HG03060 (cell line): Measurements from ENCODE around the gene KLHL29.

Experiments used
- ATAC-seq: cut with Tn5 transposase; IDR thresholded peaks from one replicate; pipeline ENCODE4 v1.9.1; 2021; ENCODE audit warnings: low read depth, moderate number of reproducible peaks; ENCODE audit not compliant: unreplicated experiment

The KLHL29 gene

GRCh38 chr2:23562143-23562542 lies 177.2 kb downstream of the KLHL29 start:
- ATAC-seq, result no peak

- no peak for ATAC-seq
Observed at GRCh38 chr2:23563151-23563550, 178.2 kb downstream of the KLHL29 start.

GRCh38 chr2:23563673-23564614 lies 179.0 kb downstream of the KLHL29 start:
- no peak for ATAC-seq

GRCh38 chr2:23564615-23564960 lies 179.6 kb downstream of the KLHL29 start:
- no peak for ATAC-seq

- ATAC-seq, result no peak
Observed at GRCh38 chr2:23565374-23565773, 180.4 kb downstream of the KLHL29 start.

GRCh38 chr2:23565814-23566213 lies 180.8 kb downstream of the KLHL29 start:
- no peak for ATAC-seq

GRCh38 chr2:23566241-23567142 lies 181.5 kb downstream of the KLHL29 start:
- no peak for ATAC-seq

GRCh38 chr2:23567161-23567756 lies 182.3 kb downstream of the KLHL29 start:
- ATAC-seq, result no peak

GRCh38 chr2:23568211-23568610 lies 183.2 kb downstream of the KLHL29 start:
- ATAC-seq, result no peak

GRCh38 chr2:23568626-23569190 lies 183.7 kb downstream of the KLHL29 start:
- no peak for ATAC-seq

GRCh38 chr2:23569761-23570365 lies 184.9 kb downstream of the KLHL29 start:
- no peak for ATAC-seq

- ATAC-seq, result no peak
Observed at GRCh38 chr2:23571085-23571484, 186.1 kb downstream of the KLHL29 start.

GRCh38 chr2:23571527-23572282 lies 186.7 kb downstream of the KLHL29 start:
- ATAC-seq, result no peak

GRCh38 chr2:23574919-23575654 lies 190.1 kb downstream of the KLHL29 start:
- no peak for ATAC-seq

- no peak for ATAC-seq
Observed at GRCh38 chr2:23578964-23579671, 194.1 kb downstream of the KLHL29 start.

GRCh38 chr2:23579674-23580073 lies 194.7 kb downstream of the KLHL29 start:
- no peak for ATAC-seq

GRCh38 chr2:23583467-23583866 lies 198.5 kb downstream of the KLHL29 start:
- ATAC-seq, result no peak

GRCh38 chr2:23584054-23584745 lies 199.2 kb downstream of the KLHL29 start:
- ATAC-seq, result no peak
